SK-N-SH (cell line): ENCODE data around the gene NLRP7. TPM values are rescaled to one million over a fixed set of nuclear protein-coding genes. Genes with fewer than 3 reads are reported as not detected.
"Not testable (repeated sequence)": the region's sequence is repeated elsewhere in the genome, so short reads cannot be mapped to it uniquely, and the experiment has no call there.

Experiments used
- CTCF ChIA-PET: fragments of 300-600, 350-600 bp; formaldehyde crosslinking; extraction: SDS; loops from one replicate; lab custom pipeline; 2021; lab: Yijun Ruan, JAX
- POLR2A ChIA-PET: fragments of 350-600 bp; sonication (Branson Sonifier 250); formaldehyde crosslinking; extraction: SDS; loops from one replicate; lab custom pipeline; 2020; ENCODE audit warnings: antibody characterized with exemption, inconsistent platforms; lab: Yijun Ruan, JAX
- DNase-seq: peaks from one replicate; pipeline ENCODE4 v3.0.0; 2012
- H2AFZ ChIP-seq: fragments of 200-600 bp; sonication (generic); 2 replicates; pipeline ENCODE4 v1.8.1; 2016; ENCODE audit warnings: antibody characterized with exemption, mild to moderate bottlenecking, low read depth
- H3F3A ChIP-seq: fragments of 200-600 bp; sonication (generic); replicated peaks from 2 replicates; pipeline ENCODE3; 2016; ENCODE audit warnings: antibody characterized with exemption, mild to moderate bottlenecking; ENCODE audit not compliant: insufficient read depth
- H3K27ac ChIP-seq, 2 experiments: fragments of 200-500 bp in 1 of 2; fragments of 200-600 bp in 1 of 2; sonication (Bioruptor generic) in 1 of 2; sonication (generic), shearing (Covaris generic) in 1 of 2; 2 replicates each; pipeline versions ENCODE4 v1.5.1 to v1.6.1; 2014 to 2016; ENCODE audit warnings: low read depth in 2 of 2, inconsistent platforms in 1 of 2, low read length in 1 of 2, mild to moderate bottlenecking in 1 of 2, mixed read lengths in 1 of 2
- H3K27me3 ChIP-seq: fragments of 200-600 bp; sonication (generic), shearing (Covaris generic); 2 replicates; pipeline ENCODE4 v1.6.1; 2016; ENCODE audit warnings: mixed run types; ENCODE audit not compliant: insufficient read depth
- H3K36me3 ChIP-seq, 2 experiments: fragments of 200-500 bp in 1 of 2; fragments of 200-600 bp in 1 of 2; sonication (Bioruptor generic) in 1 of 2; sonication (generic) in 1 of 2; replicated peaks in 1 of 2; 2 replicates each; pipeline versions ENCODE3 to v1.5.1; 2014 to 2016; ENCODE audit warnings: low read length in 1 of 2, mild to moderate bottlenecking in 1 of 2; ENCODE audit not compliant: insufficient read depth in 2 of 2, control insufficient read depth in 1 of 2
- H3K4me1 ChIP-seq, 2 experiments: fragments of 200-500 bp in 1 of 2; fragments of 200-600 bp in 1 of 2; sonication (Bioruptor generic) in 1 of 2; sonication (generic), shearing (Covaris generic) in 1 of 2; 2 replicates each; pipeline versions ENCODE4 v1.5.1 to v1.6.1; 2014 to 2016; ENCODE audit warnings: low read depth in 1 of 2, low read length in 1 of 2, mixed run types in 1 of 2; ENCODE audit not compliant: insufficient read depth in 2 of 2, control insufficient read depth in 1 of 2
- H3K4me2 ChIP-seq: fragments of 200-600 bp; sonication (generic), shearing (Covaris generic); 2 replicates; pipeline ENCODE4 v1.6.1; 2017; ENCODE audit warnings: mixed run types
- H3K4me3 ChIP-seq, 2 experiments: fragments of 200-500 bp in 1 of 2; fragments of 200-600 bp in 1 of 2; sonication (Bioruptor generic) in 1 of 2; sonication (generic), shearing (Covaris generic) in 1 of 2; 2 replicates each; pipeline versions ENCODE4 v1.5.1 to v1.8.1; 2014 to 2016; ENCODE audit warnings: low read depth in 2 of 2, inconsistent platforms in 1 of 2, low read length in 1 of 2, mild to moderate bottlenecking in 1 of 2, mixed read lengths in 1 of 2, moderate library complexity in 1 of 2
- H3K79me2 ChIP-seq: fragments of 200-600 bp; sonication (generic); 2 replicates; pipeline ENCODE4 v1.8.1; 2017; ENCODE audit warnings: mild to moderate bottlenecking; ENCODE audit not compliant: insufficient read depth
- H3K9ac ChIP-seq: fragments of 200-600 bp; sonication (generic); 2 replicates; pipeline ENCODE4 v1.6.1; 2017; ENCODE audit warnings: mixed run types
- H3K9me2 ChIP-seq: fragments of 200-600 bp; sonication (generic); 2 replicates; pipeline ENCODE4 v1.6.1; 2017; ENCODE audit warnings: mixed run types
- H3K9me3 ChIP-seq: fragments of 200-600 bp; sonication (generic); 2 replicates; pipeline ENCODE4 v1.6.1; 2017; ENCODE audit warnings: mixed run types, mild to moderate bottlenecking, moderate library complexity
- H4K20me1 ChIP-seq: fragments of 200-600 bp; sonication (generic); 2 replicates; pipeline ENCODE4 v1.6.1; 2017; ENCODE audit warnings: mild to moderate bottlenecking, mixed run types; ENCODE audit not compliant: insufficient read depth
- CTCF ChIP-seq: fragments of 200-600 bp; sonication (generic); IDR thresholded peaks from 2 replicates; pipeline ENCODE4 v1.6.1; 2017; ENCODE audit warnings: antibody characterized with exemption, mild to moderate bottlenecking, moderate library complexity
- EP300 ChIP-seq, 2 experiments: IDR thresholded peaks; 2 replicates each; pipeline versions ENCODE4 v1.4.0 to v1.6.1; 2012; ENCODE audit warnings: borderline replicate concordance in 1 of 2, low read depth in 1 of 2, low read length in 1 of 2
- GABPA ChIP-seq: IDR thresholded peaks from 2 replicates; pipeline ENCODE4 v1.4.0; 2012; ENCODE audit warnings: low read depth, mild to moderate bottlenecking
- MAX ChIP-seq: IDR thresholded peaks from 2 replicates; pipeline ENCODE4 v1.4.0; 2012; ENCODE audit warnings: low read depth
- MEF2A ChIP-seq: IDR thresholded peaks from 2 replicates; pipeline ENCODE4 v1.4.0; 2012; ENCODE audit warnings: low read depth, borderline replicate concordance
- MXI1 ChIP-seq: IDR thresholded peaks from 2 replicates; pipeline ENCODE4 v1.6.1; 2012; ENCODE audit warnings: mild to moderate bottlenecking, low read depth, low read length, improper control_type of control experiment
- NFIC ChIP-seq: IDR thresholded peaks from 2 replicates; pipeline ENCODE4 v1.4.0; 2012; ENCODE audit warnings: borderline replicate concordance
- REST ChIP-seq: IDR thresholded peaks from 2 replicates; pipeline ENCODE4 v1.6.1; 2012; ENCODE audit warnings: mild to moderate bottlenecking, low read depth, low read length, moderate library complexity
- TAF1 ChIP-seq: IDR thresholded peaks from 2 replicates; pipeline ENCODE4 v1.6.1; 2012; ENCODE audit warnings: low read depth, mild to moderate bottlenecking, low read length, moderate library complexity, borderline replicate concordance
- USF1 ChIP-seq: IDR thresholded peaks from 2 replicates; pipeline ENCODE4 v1.4.0; 2012; ENCODE audit warnings: low read depth, borderline replicate concordance
- USF2 ChIP-seq: fragments of 150-350 bp; IDR thresholded peaks from 2 replicates; pipeline ENCODE4 v1.6.1; 2017; ENCODE audit warnings: antibody characterized with exemption, low read length, low read depth, borderline replicate concordance
- WGBS: methylation state at CpG from one replicate; pipeline ENCODE4 v1.1.6; 2017; ENCODE audit warnings: low lambda C conversion rate; 5-methylcytosine and 5-hydroxymethylcytosine counted together
- polyA plus RNA-seq, 3 experiments: library from polyadenylated mRNA; depleted of rRNA; stranded (reverse); fragments of >200 nt; gene quantifications; 2 replicates each; pipeline ENCODE4 v1.2.3, GENCODE V29; 2012
- TF ChIP-seq, protein P1 (sequence below): IDR thresholded peaks from 2 replicates; pipeline ENCODE4; 2012

NLRP7 gene
- polyA plus RNA-seq, 1 of the 3 experiments (the other 2 are of a cell fraction): not detected

GRCh38 chr19:54971446-54971845 lies 24.1 kb upstream of the NLRP7 start:
- H4K20me1 ChIP-seq, H3K27ac ChIP-seq, CTCF ChIA-PET, H3K9me2 ChIP-seq, H3K9ac ChIP-seq, DNase-seq, H3K4me3 ChIP-seq, H3K36me3 ChIP-seq, H3F3A ChIP-seq, H3K79me2 ChIP-seq, H3K4me1 ChIP-seq, H2AFZ ChIP-seq, POLR2A ChIA-PET, H3K9me3 ChIP-seq, H3K4me2 ChIP-seq: not testable (repeated sequence)
- WGBS: 43% methylated on average over 4 of the region's 5 CpGs
- peaks cover 46% of the 10 kb centered on the region; the same call in 1 of the 2 replicates for H3K27me3 ChIP-seq

- Histone ChIP-seq H3K79me2 (no peaks in the 10 kb centered on the region), H3K9me2 (no peaks in the 10 kb centered on the region), H3K4me1 (no peaks in the 10 kb centered on the region), H3F3A (no peaks in the 10 kb centered on the region), H3K9me3 (no peaks in the 10 kb centered on the region), H3K4me2 (no peak overlapping the region), H2AFZ (no peak overlapping the region), H3K36me3 (no peaks in the 10 kb centered on the region), H3K4me3 (no peak overlapping the region), H3K9ac (no peak overlapping the region), H3K27ac (no peak overlapping the region), H4K20me1 (no peaks in the 10 kb centered on the region), H3K27me3 (peaks cover 42% of the 10 kb centered on the region; the same call in 1 of the 2 replicates)
- TF ChIP-seq CTCF: no peak
- no peak for TF ChIP-seq EP300 (IDR thresholded peaks at IDR 0.05; ENCODE audit: borderline replicate concordance in 1 of 2, low read depth in 1 of 2, low read length in 1 of 2)
- no peak for TF ChIP-seq MAX
- TF ChIP-seq TAF1: no peak
- no peak for TF ChIP-seq USF2
- TF ChIP-seq MEF2A: no peak
- no peak for TF ChIP-seq MXI1
- 2% methylated on average over 4 of the region's 4 CpGs for WGBS
- POLR2A ChIA-PET: no interaction called here
- DNase-seq: no peak
- CTCF ChIA-PET: no interaction called here
These were observed 22.3 kb upstream of the NLRP7 start for GRCh38 chr19:54969647-54970046.

GRCh38 chr19:54967611-54968010 lies 20.3 kb upstream of the NLRP7 start:
- Histone ChIP-seq H3K36me3 (no peaks in the 10 kb centered on the region), H3K27ac (no peak overlapping the region), H3K4me1 (no peaks in the 10 kb centered on the region), H3K4me2 (no peak overlapping the region), H4K20me1 (no peaks in the 10 kb centered on the region), H3K9me3 (no peaks in the 10 kb centered on the region), H3K9ac (no peak overlapping the region), H3K79me2 (no peaks in the 10 kb centered on the region), H3K4me3 (no peak overlapping the region), H3K9me2 (no peaks in the 10 kb centered on the region), H2AFZ (no peak overlapping the region), H3F3A (no peaks in the 10 kb centered on the region), H3K27me3 (peaks cover 25% of the 10 kb centered on the region; the same call in 1 of the 2 replicates)
- no peak for DNase-seq
- POLR2A ChIA-PET: no interaction called here
- CTCF ChIA-PET: no interaction called here
- 14% methylated on average over 3 of the region's 3 CpGs for WGBS
- no peak for TF ChIP-seq GABPA
- no peak for TF ChIP-seq NFIC
- TF ChIP-seq USF2: no peak
- TF ChIP-seq, protein P1, sequence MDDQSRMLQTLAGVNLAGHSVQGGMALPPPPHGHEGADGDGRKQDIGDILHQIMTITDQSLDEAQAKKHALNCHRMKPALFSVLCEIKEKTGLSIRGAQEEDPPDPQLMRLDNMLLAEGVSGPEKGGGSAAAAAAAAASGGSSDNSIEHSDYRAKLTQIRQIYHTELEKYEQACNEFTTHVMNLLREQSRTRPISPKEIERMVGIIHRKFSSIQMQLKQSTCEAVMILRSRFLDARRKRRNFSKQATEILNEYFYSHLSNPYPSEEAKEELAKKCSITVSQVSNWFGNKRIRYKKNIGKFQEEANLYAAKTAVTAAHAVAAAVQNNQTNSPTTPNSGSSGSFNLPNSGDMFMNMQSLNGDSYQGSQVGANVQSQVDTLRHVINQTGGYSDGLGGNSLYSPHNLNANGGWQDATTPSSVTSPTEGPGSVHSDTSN: no peak
- no peak for TF ChIP-seq USF1
- TF ChIP-seq REST: no peak
